K562 (cell line): ENCODE results near the gene OR11A1. TPM values are rescaled to one million over a fixed set of nuclear protein-coding genes. Genes with fewer than 3 reads are reported as not detected.

Experiments
- ATAC-seq: fragments of 200-7000 bp; cut with Tn5 transposase; 3 replicates; pipeline ENCODE4 v1.9.1; 2020; ENCODE audit warnings: moderate library complexity
- BruUV-seq: library from RNA; stranded (reverse); fragments of 400-500 nt; replicated peaks from 2 replicates; lab custom pipeline; 2021; lab: Mats Ljungman, UMichigan
- CTCF ChIA-PET: fragments of 300-600 bp; formaldehyde crosslinking; extraction: SDS; loops from one replicate; lab custom pipeline; 2021; ENCODE audit warnings: low intra/inter-chr PET ratio; lab: Yijun Ruan, JAX
- POLR2A ChIA-PET: fragments of 300-600, 350-650 bp; sonication (Branson Sonifier 250); formaldehyde crosslinking; extraction: SDS; loops from one replicate; lab custom pipeline; 2021; ENCODE audit warnings: antibody characterized with exemption, inconsistent platforms; lab: Yijun Ruan, JAX
- DNase-seq, 4 experiments: peaks; one replicate each; pipeline versions ENCODE4 v3.0.0 to v3.0.0-alpha.2; 2011 to 2018; ENCODE audit warnings: low spot score in 3 of 4, mixed read lengths in 3 of 4; ENCODE audit errors: extremely low read depth in 1 of 4
- FAIRE-seq: peaks from 2 replicates; lab custom pipeline; 2011; peaks lifted over from hg19 to GRCh38; lab: Jason Lieb, UNC
- H2AFZ ChIP-seq: 2 replicates; pipeline ENCODE4 v1.6.0; 2011; ENCODE audit warnings: low read depth, low read length, control low read depth, inconsistent platforms
- H3K27ac ChIP-seq: fragments of 200-600 bp; 3 replicates; pipeline ENCODE4 v1.8.0; 2011; ENCODE audit warnings: low read depth, mild to moderate bottlenecking, control low read depth, inconsistent platforms, low read length, moderate library complexity, mixed read lengths; ENCODE audit errors: extremely low read depth
- H3K27me3 ChIP-seq, 2 experiments: fragments of 300-600 bp in 1 of 2; 2 replicates in 1 of 2; 3 replicates in 1 of 2; pipeline versions ENCODE4 v1.6.0 to v1.8.0; 2011; ENCODE audit warnings: inconsistent platforms in 2 of 2, low read length in 2 of 2, mild to moderate bottlenecking in 1 of 2, mixed read lengths in 1 of 2, moderate library complexity in 1 of 2; ENCODE audit not compliant: control insufficient read depth in 2 of 2, insufficient read depth in 2 of 2
- H3K36me3 ChIP-seq: fragments of 300-600 bp; 3 replicates; pipeline ENCODE4 v1.8.0; 2011; ENCODE audit warnings: mild to moderate bottlenecking, low read length, inconsistent platforms; ENCODE audit not compliant: control insufficient read depth, insufficient read depth
- H3K4me1 ChIP-seq, 2 experiments: fragments of 200-600 bp in 1 of 2; replicated peaks in 1 of 2; 2 replicates in 1 of 2; 3 replicates in 1 of 2; pipeline versions ENCODE4 v1.5.1 to v1.8.0; 2011; ENCODE audit warnings: inconsistent platforms in 2 of 2, low read length in 2 of 2, mild to moderate bottlenecking in 1 of 2, mixed read lengths in 1 of 2, moderate library complexity in 1 of 2; ENCODE audit not compliant: control insufficient read depth in 2 of 2, insufficient read depth in 2 of 2
- H3K4me2 ChIP-seq: 2 replicates; pipeline ENCODE4 v1.6.1; 2011; ENCODE audit warnings: low read length, control low read depth, inconsistent platforms, mixed read lengths; ENCODE audit not compliant: insufficient read depth
- H3K4me3 ChIP-seq: fragments of 200-600 bp; sonication (generic), shearing (Covaris generic); 2 replicates; pipeline ENCODE4 v1.5.1; 2016; ENCODE audit warnings: control low read depth, inconsistent platforms
- H3K79me2 ChIP-seq: fragments of 200-600 bp; 3 replicates; pipeline ENCODE4 v1.8.0; 2011; ENCODE audit warnings: low read length, inconsistent platforms; ENCODE audit not compliant: control insufficient read depth, insufficient read depth
- H3K9ac ChIP-seq, 2 experiments: 2 replicates each; pipeline versions ENCODE4 v1.6.0 to v1.6.1; 2011; ENCODE audit warnings: low read depth in 2 of 2, low read length in 2 of 2, control low read depth in 1 of 2, inconsistent platforms in 1 of 2, mild to moderate bottlenecking in 1 of 2, mixed read lengths in 1 of 2; ENCODE audit not compliant: insufficient read depth in 1 of 2
- H3K9me1 ChIP-seq: one replicate; pipeline ENCODE4 v1.6.0; 2011; ENCODE audit warnings: inconsistent platforms, mild to moderate bottlenecking, low read length, moderate library complexity; ENCODE audit not compliant: control insufficient read depth, insufficient read depth
- H3K9me3 ChIP-seq: replicated peaks from 2 replicates; pipeline ENCODE4 v1.5.1; 2011; ENCODE audit warnings: low read depth, low read length, inconsistent platforms; ENCODE audit not compliant: control insufficient read depth, insufficient read depth
- H4K20me1 ChIP-seq: replicated peaks from 2 replicates; pipeline ENCODE4 v1.6.1; 2011; ENCODE audit warnings: low read length, inconsistent platforms, mixed read lengths; ENCODE audit not compliant: control insufficient read depth, insufficient read depth
- ARID2 ChIP-seq: fragments of 450-650 bp; IDR thresholded peaks from 2 replicates; pipeline ENCODE4 v1.6.1; 2017; ENCODE audit warnings: antibody characterized with exemption, mild to moderate bottlenecking
- BRD4 ChIP-seq: fragments of 200-600 bp; sonication (generic); IDR thresholded peaks from 2 replicates; pipeline ENCODE4 v1.6.1; 2017; ENCODE audit warnings: inconsistent platforms
- E2F3 ChIP-seq: fragments of 250-450 bp; sonication (Bioruptor Pico); IDR thresholded peaks from 2 replicates; pipeline ENCODE4 v1.4.0; 2020; ENCODE audit warnings: mild to moderate bottlenecking
- ELF4 ChIP-seq: fragments of 450-650 bp; formaldehyde crosslinking; IDR thresholded peaks from 2 replicates; pipeline ENCODE4 v1.4.0; 2022; ENCODE audit warnings: missing genetic modification characterization
- KDM5B ChIP-seq: fragments of 200-600 bp; sonication (generic); IDR thresholded peaks from 2 replicates; pipeline ENCODE4 v1.6.1; 2012; ENCODE audit warnings: low read depth, mild to moderate bottlenecking, moderate library complexity, low read length, control low read depth, inconsistent platforms; ENCODE audit not compliant: insufficient replicate concordance
- KLF6 ChIP-seq: fragments of 250-450 bp; sonication (Bioruptor Pico); IDR thresholded peaks from 2 replicates; pipeline ENCODE4 v1.4.0; 2020; ENCODE audit warnings: mild to moderate bottlenecking, moderate library complexity, borderline replicate concordance
- LCOR ChIP-seq: sonication (generic); formaldehyde crosslinking; IDR thresholded peaks from 2 replicates; pipeline ENCODE4 v1.8.0; 2022; ENCODE audit warnings: mild to moderate bottlenecking, missing genetic modification reagents
- NRF1 ChIP-seq, 2 experiments: fragments of 450-650 bp; IDR thresholded peaks in 1 of 2; conservative IDR thresholded peaks in 1 of 2; 2 replicates each; pipeline ENCODE4 v1.6.1; 2014; ENCODE audit warnings: mild to moderate bottlenecking in 2 of 2
- RBFOX2 ChIP-seq: fragments of 200-400 bp; formaldehyde crosslinking; IDR thresholded peaks from 2 replicates; pipeline ENCODE4 v1.6.1; 2017; ENCODE audit warnings: low read depth, mild to moderate bottlenecking, low read length, moderate library complexity
- SMAD3 ChIP-seq: fragments of 450-650 bp; formaldehyde crosslinking; conservative IDR thresholded peaks from 2 replicates; pipeline ENCODE4 v1.4.0; 2020; ENCODE audit warnings: mild to moderate bottlenecking
- TCF7 ChIP-seq: sonication (generic); IDR thresholded peaks from 2 replicates; pipeline ENCODE4 v1.6.1; 2016; ENCODE audit warnings: antibody characterized with exemption, borderline replicate concordance
- ZFP1 ChIP-seq: fragments of 450-650 bp; formaldehyde crosslinking; IDR thresholded peaks from 2 replicates; pipeline ENCODE4 v1.4.0; 2020; ENCODE audit warnings: mild to moderate bottlenecking, mixed read lengths
- ZNF239 ChIP-seq: fragments of 250-450 bp; sonication (Bioruptor Pico); IDR thresholded peaks from 2 replicates; pipeline ENCODE4 v1.4.0; 2020; ENCODE audit warnings: mild to moderate bottlenecking
- ZNF354B ChIP-seq: fragments of 250-450 bp; sonication (Bioruptor Pico); IDR thresholded peaks from 2 replicates; pipeline ENCODE4 v1.4.0; 2020
- ZNF41 ChIP-seq: fragments of 250-450 bp; sonication (Bioruptor Pico); conservative IDR thresholded peaks from 2 replicates; pipeline ENCODE4 v1.4.0; 2020; ENCODE audit warnings: mild to moderate bottlenecking
- ZNF79 ChIP-seq: fragments of 250-450 bp; sonication (Bioruptor Pico); IDR thresholded peaks from 2 replicates; pipeline ENCODE4 v1.4.0; 2020; ENCODE audit warnings: low read depth, mild to moderate bottlenecking, moderate library complexity
- WGBS: fragments of 100-300 bp; shearing (Covaris generic); methylation state at CpG from one replicate; pipeline ENCODE4 v1.1.6; 2016; ENCODE audit warnings: low coverage, mixed read lengths; ENCODE audit not compliant: insufficient coverage; ENCODE audit errors: missing lambda C conversion rate; 5-methylcytosine and 5-hydroxymethylcytosine counted together
- in situ Hi-C: fragments of 300-500 bp; cut with MboI; formaldehyde crosslinking; loops from 4 replicates; pipeline ENCODE4 v1.15.0; 2018; ENCODE audit warnings: inconsistent platforms, mixed read lengths
- intact Hi-C: fragments of 100-400 bp; cut with micrococcal nuclease; formaldehyde crosslinking; loops from 2 replicates; pipeline ENCODE4 v1.14.2; 2022
- polyA plus RNA-seq, 8 experiments: library from polyadenylated mRNA; depleted of rRNA in 4 of 8; stranded (reverse) in 5 of 8; unstranded in 3 of 8; fragments of >200 nt; fragmentation: Nextera tagmentation in 2 of 8; fragmentation: Illumina TruSeq in 1 of 8; extraction: Ambion mirVana in 2 of 8; extraction: Trizol in 1 of 8; gene quantifications; 2 replicates each; pipeline versions ENCODE4 v1.2.1 to v1.2.3, GENCODE V29; 2011 to 2014; ENCODE audit warnings: inconsistent platforms in 1 of 8, missing spikeins in 1 of 8
- total RNA-seq, 7 experiments: library from RNA; depleted of rRNA in 6 of 7; stranded (reverse); fragments of >200 nt in 6 of 7; fragmentation: Illumina TruSeq in 2 of 7; extraction: Trizol in 2 of 7; gene quantifications; 2 replicates each; pipeline versions ENCODE4 v1.2.1 to v1.2.3, GENCODE V29; 2011 to 2021; ENCODE audit warnings: low replicate concordance in 1 of 7
- TF ChIP-seq, protein P1 (sequence below), 2 experiments: fragments of 450-650 bp in 1 of 2; sonication (generic) in 1 of 2; formaldehyde crosslinking in 1 of 2; IDR thresholded peaks in 1 of 2; conservative IDR thresholded peaks in 1 of 2; 2 replicates each; pipeline versions ENCODE4 v1.6.1 to v1.8.1; 2016 to 2023; ENCODE audit warnings: mild to moderate bottlenecking in 2 of 2, moderate library complexity in 2 of 2, inconsistent platforms in 1 of 2, missing genetic modification reagents in 1 of 2
- TF ChIP-seq, protein P2 (sequence below): fragments of 450-650 bp; formaldehyde crosslinking; IDR thresholded peaks from 2 replicates; pipeline ENCODE4 v1.4.0; 2020; ENCODE audit warnings: mild to moderate bottlenecking, moderate library complexity
- TF ChIP-seq, protein P3 (sequence below), 2 experiments: fragments of 250-450 bp in 1 of 2; fragments of 450-650 bp in 1 of 2; sonication (Bioruptor Pico) in 1 of 2; IDR thresholded peaks; 2 replicates each; pipeline versions ENCODE4 v1.6.1 to v1.8.0; 2016 to 2021; ENCODE audit warnings: mild to moderate bottlenecking in 2 of 2, moderate library complexity in 2 of 2, missing compliant biosample characterization in 1 of 2, missing genetic modification characterization in 1 of 2

The OR11A1 gene
- total and polyA plus RNA-seq, 9 of the 15 experiments (the other 6 are each of a cell fraction or from before 2014, with no cell fraction given) = not detected

DNA sequence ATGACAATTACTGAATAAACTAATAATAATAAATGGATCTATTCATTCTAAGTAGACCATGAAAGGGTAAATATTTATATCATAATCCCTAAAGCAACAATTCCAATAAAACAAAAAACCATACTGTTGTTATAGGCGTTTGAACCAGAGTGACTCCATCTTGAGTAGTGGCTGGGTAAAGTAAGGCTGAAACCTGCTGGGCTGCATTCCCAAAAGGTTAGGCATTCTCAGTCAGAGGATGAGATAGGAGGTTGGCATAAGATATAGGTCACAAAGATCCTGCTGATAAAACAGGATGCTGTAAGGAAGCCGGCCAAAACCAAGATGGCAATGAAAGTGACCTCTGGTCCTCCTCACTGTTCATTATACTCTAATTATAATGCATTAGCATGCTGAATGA is 8.4 kb upstream of the OR11A1 start:
- Histone ChIP-seq H4K20me1 (no peaks in the 10 kb centered on the region), H3K27ac (no peak overlapping the region), H3K79me2 (no peaks in the 10 kb centered on the region), H3K4me2 (no peak overlapping the region), H3K4me3 (no peak overlapping the region), H3K9me3 (no peaks in the 10 kb centered on the region), H3K27me3 (no peaks in the 10 kb centered on the region), H3K9ac (no peak overlapping the region), H2AFZ (no peak overlapping the region), H3K4me1 (no peaks in the 10 kb centered on the region), H3K36me3 (no peaks in the 10 kb centered on the region), H3K9me1 (no peaks in the 10 kb centered on the region)
- in situ Hi-C loops (no loop called here), intact Hi-C loops (no loop called here)
- DNase-seq (no peak), FAIRE-seq (no peak), ATAC-seq (no peak)
- CTCF ChIA-PET = no interaction called here
- 0% methylated on average over 2 of the region's 2 CpGs for WGBS
- POLR2A ChIA-PET = no interaction called here
- BruUV-seq = no TSS peak
- TF ChIP-seq, protein P1, sequence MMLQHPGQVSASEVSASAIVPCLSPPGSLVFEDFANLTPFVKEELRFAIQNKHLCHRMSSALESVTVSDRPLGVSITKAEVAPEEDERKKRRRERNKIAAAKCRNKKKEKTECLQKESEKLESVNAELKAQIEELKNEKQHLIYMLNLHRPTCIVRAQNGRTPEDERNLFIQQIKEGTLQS (IDR thresholded peaks at IDR 0.05) = no peak
- TF ChIP-seq, protein P1 (CRISPR knock-in tag; conservative IDR thresholded peaks at IDR 0.05) = no peak
- TF ChIP-seq, protein P2, sequence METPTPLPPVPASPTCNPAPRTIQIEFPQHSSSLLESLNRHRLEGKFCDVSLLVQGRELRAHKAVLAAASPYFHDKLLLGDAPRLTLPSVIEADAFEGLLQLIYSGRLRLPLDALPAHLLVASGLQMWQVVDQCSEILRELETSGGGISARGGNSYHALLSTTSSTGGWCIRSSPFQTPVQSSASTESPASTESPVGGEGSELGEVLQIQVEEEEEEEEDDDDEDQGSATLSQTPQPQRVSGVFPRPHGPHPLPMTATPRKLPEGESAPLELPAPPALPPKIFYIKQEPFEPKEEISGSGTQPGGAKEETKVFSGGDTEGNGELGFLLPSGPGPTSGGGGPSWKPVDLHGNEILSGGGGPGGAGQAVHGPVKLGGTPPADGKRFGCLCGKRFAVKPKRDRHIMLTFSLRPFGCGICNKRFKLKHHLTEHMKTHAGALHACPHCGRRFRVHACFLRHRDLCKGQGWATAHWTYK (CRISPR knock-in tag) = peak; percentile 46; the same call in 1 of the 2 replicates
- TF ChIP-seq, protein P3, sequence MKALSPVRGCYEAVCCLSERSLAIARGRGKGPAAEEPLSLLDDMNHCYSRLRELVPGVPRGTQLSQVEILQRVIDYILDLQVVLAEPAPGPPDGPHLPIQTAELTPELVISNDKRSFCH (CRISPR knock-in tag; IDR thresholded peaks at IDR 0.05) = no peak
- TF ChIP-seq, protein P3 (tag; IDR thresholded peaks at IDR 0.05) = 0 out of 2 replicates have a peak, but pooled peaks have one; percentile 44
- TF ChIP-seq NRF1 (conservative IDR thresholded peaks at IDR 0.05 in 1 of 2, IDR thresholded peaks at IDR 0.05 in 1 of 2) (no peak), ARID2 (no peak), ZNF239 (CRISPR knock-in tag) (peak; percentile 36; the same call in 1 of the 2 replicates), SMAD3 (CRISPR knock-in tag) (peak; percentile 81), RBFOX2 (no peak), ELF4 (CRISPR knock-in tag) (no peak), ZFP1 (CRISPR knock-in tag) (0 out of 2 replicates have a peak, but pooled peaks have one; percentile 35), BRD4 (no peak), LCOR (CRISPR knock-in tag) (no peak), ZNF41 (CRISPR knock-in tag) (0 out of 2 replicates have a peak, but pooled peaks have one; percentile 55), ZNF354B (CRISPR knock-in tag) (0 out of 2 replicates have a peak, but pooled peaks have one; percentile 27), TCF7 (no peak), KDM5B (no peak), ZNF79 (CRISPR knock-in tag) (0 out of 2 replicates have a peak, but pooled peaks have one; percentile 61), E2F3 (CRISPR knock-in tag) (0 out of 2 replicates have a peak, but pooled peaks have one; percentile 24), KLF6 (CRISPR knock-in tag) (peak; percentile 65; the same call in 1 of the 2 replicates)
